Peyer's patch (tissue), 4 donors: ENCODE measurements around the gene ZBTB8A. TPM values are rescaled to one million over a fixed set of nuclear protein-coding genes. Genes with fewer than 3 reads are reported as not detected.

Source experiments
- DNase-seq, 3 donors: peaks; one replicate each; pipeline ENCODE4 v3.0.0-alpha.2; 2017 to 2019
- H3K27ac ChIP-seq, 4 donors: fragments of 200-600 bp; sonication (generic); one replicate each; pipeline ENCODE4 v1.5.1; 2016 to 2019
- H3K27me3 ChIP-seq, 2 donors: fragments of 200-600 bp; sonication (generic); one replicate each; pipeline ENCODE4 v1.5.1; 2019
- H3K36me3 ChIP-seq, 3 donors: fragments of 200-600 bp; sonication (generic); one replicate each; pipeline ENCODE4 v1.5.1; 2016 to 2019
- H3K4me1 ChIP-seq, 4 donors: fragments of 200-600 bp; sonication (generic); one replicate each; pipeline ENCODE4 v1.5.1; 2016 to 2019
- H3K4me3 ChIP-seq, 4 donors: fragments of 200-600 bp; sonication (generic); 1 replicate in 3 of 4; 2 replicates in 1 of 4; pipeline ENCODE4 v1.5.1; 2016 to 2019; ENCODE audit warnings: mild to moderate bottlenecking in 1 of 4
- H3K9me3 ChIP-seq, 4 donors: fragments of 200-600 bp; sonication (generic); one replicate each; pipeline ENCODE4 v1.5.1; 2016 to 2019; ENCODE audit warnings: mild to moderate bottlenecking in 1 of 4
- POLR2A ChIP-seq, 2 donors: fragments of 450-650 bp; IDR thresholded peaks; one replicate each; pipeline ENCODE4 v1.5.1; 2017; ENCODE audit warnings: antibody characterized with exemption in 2 of 2, mild to moderate bottlenecking in 2 of 2, moderate library complexity in 2 of 2
- total RNA-seq, 4 donors: library from RNA; depleted of rRNA; stranded (reverse); fragments of >200 nt; gene quantifications; one replicate each; pipeline ENCODE4 v1.1.0, GENCODE V29; 2016
- TF ChIP-seq, protein P1 (sequence below), 6 experiments: fragments of 450-650 bp in 4 of 6; fragments of 200-600 bp in 2 of 6; sonication (generic) in 1 of 6; IDR thresholded peaks; one replicate each; pipeline ENCODE4 v1.5.1; 2017 to 2019; ENCODE audit warnings: antibody characterized with exemption in 6 of 6, mild to moderate bottlenecking in 3 of 6, moderate library complexity in 1 of 6

The ZBTB8A gene
- total RNA-seq, 4 donors from 2014 or later: 2.3 to 5.8 (median 4.7) TPM

GRCh38 chr1:32647308-32648134, 108.3 kb downstream of the ZBTB8A start:
- Histone ChIP-seq H3K4me1 (peaks cover 0 to 34% (median 6%) of the 10 kb centered on the region in 4 donors), H3K27ac (no peak overlapping the region), H3K4me3 (no peak overlapping the region), H3K9me3 (no peaks in the 10 kb centered on the region), H3K27me3 (no peaks in the 10 kb centered on the region), H3K36me3 (peaks cover 0 to 8% (median 0%) of the 10 kb centered on the region in 3 donors)
- DNase-seq: no peak
- no peak for TF ChIP-seq POLR2A (IDR thresholded peaks at IDR 0.05)
- TF ChIP-seq, protein P1, sequence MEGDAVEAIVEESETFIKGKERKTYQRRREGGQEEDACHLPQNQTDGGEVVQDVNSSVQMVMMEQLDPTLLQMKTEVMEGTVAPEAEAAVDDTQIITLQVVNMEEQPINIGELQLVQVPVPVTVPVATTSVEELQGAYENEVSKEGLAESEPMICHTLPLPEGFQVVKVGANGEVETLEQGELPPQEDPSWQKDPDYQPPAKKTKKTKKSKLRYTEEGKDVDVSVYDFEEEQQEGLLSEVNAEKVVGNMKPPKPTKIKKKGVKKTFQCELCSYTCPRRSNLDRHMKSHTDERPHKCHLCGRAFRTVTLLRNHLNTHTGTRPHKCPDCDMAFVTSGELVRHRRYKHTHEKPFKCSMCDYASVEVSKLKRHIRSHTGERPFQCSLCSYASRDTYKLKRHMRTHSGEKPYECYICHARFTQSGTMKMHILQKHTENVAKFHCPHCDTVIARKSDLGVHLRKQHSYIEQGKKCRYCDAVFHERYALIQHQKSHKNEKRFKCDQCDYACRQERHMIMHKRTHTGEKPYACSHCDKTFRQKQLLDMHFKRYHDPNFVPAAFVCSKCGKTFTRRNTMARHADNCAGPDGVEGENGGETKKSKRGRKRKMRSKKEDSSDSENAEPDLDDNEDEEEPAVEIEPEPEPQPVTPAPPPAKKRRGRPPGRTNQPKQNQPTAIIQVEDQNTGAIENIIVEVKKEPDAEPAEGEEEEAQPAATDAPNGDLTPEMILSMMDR (IDR thresholded peaks at IDR 0.05): no peak

GRCh38 chr1:32650248-32650751, 111.1 kb downstream of the ZBTB8A start, which contains the start of gene ZBTB8OS:
ZBTB8OS (minus strand) TSS chr1:32650550; CDS start chr1:32650529, 21 bp downstream.
- peaks cover 0 to 28% (median 0%) of the 10 kb centered on the region in 3 donors for H3K36me3 ChIP-seq
- H3K4me3 ChIP-seq: peak within 1 kb of the TSS; percentile 72 to 86 (median 82)
- peak within 1 kb of the TSS; percentile 94 to 99 (median 97) for H3K27ac ChIP-seq
- peak; percentile 90 to 97 (median 92) for DNase-seq
- peaks cover 0 to 56% (median 14%) of the 10 kb centered on the region in 4 donors for H3K4me1 ChIP-seq
- TF ChIP-seq POLR2A (IDR thresholded peaks at IDR 0.05): peak; percentile 73 to 79
- TF ChIP-seq, protein P1 (IDR thresholded peaks at IDR 0.05): peak in 2 of 6 experiments; percentile 1 to 26
- H3K9me3 ChIP-seq: no peaks in the 10 kb centered on the region
- no peaks in the 10 kb centered on the region for H3K27me3 ChIP-seq

- no peaks in the 10 kb centered on the region for H3K9me3 ChIP-seq
- peak; percentile 75 to 79 for TF ChIP-seq POLR2A (IDR thresholded peaks at IDR 0.05)
- TF ChIP-seq, protein P1 (IDR thresholded peaks at IDR 0.05): peak in 1 of 6 experiments; percentile 14
- H3K4me1 ChIP-seq: peaks cover 0 to 59% (median 14%) of the 10 kb centered on the region in 4 donors
- peak; percentile 95 to 99 (median 99) for DNase-seq
- H3K27me3 ChIP-seq: no peaks in the 10 kb centered on the region
- H3K36me3 ChIP-seq: peaks cover 0 to 31% (median 0%) of the 10 kb centered on the region in 3 donors
- H3K27ac ChIP-seq: peak within 1 kb of the TSS; percentile 94 to 99 (median 97)
- peak within 1 kb of the TSS; percentile 72 to 86 (median 82) for H3K4me3 ChIP-seq
These were observed 111.7 kb downstream of the ZBTB8A start, which contains the start of gene RBBP4 for GRCh38 chr1:32650752-32651460. RBBP4 (plus strand) TSS chr1:32651208; CDS start chr1:32651307, 99 bp downstream.

DNA sequence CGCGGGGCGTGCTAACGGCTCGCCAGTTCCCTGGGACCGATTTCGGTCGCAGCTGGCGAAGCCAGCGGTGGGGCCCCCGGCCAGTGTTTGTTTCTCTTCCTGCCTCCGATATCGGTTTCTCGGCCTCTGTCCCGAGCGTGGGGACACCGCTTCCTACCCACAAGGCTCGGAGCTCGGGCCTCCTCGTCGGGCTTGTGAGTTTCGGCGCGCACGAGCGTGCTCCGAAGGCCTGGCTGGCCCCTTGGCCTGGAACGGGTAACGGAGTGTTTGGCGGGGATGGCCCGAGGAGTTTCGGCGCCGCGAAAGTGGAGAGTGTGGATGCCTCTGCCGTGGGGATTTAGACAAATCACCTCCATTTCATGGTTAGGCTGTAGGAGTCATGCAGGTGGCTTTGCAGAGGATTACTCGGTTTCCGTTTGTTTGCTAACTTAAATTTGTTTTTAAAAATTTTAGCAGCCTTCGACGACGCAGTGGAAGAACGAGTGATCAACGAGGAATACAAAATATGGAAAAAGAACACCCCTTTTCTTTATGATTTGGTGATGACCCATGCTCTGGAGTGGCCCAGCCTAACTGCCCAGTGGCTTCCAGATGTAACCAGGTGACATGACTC, 112.3 kb downstream of the ZBTB8A start:
- TF ChIP-seq POLR2A (IDR thresholded peaks at IDR 0.05): no peak
- TF ChIP-seq, protein P1 (IDR thresholded peaks at IDR 0.05): no peak

More for the DNA sequence above, 112.3 kb downstream of the ZBTB8A start:
- Histone ChIP-seq H3K27ac (peak overlapping the region; percentile 94 to 99 (median 97)), H3K4me3 (peak overlapping the region; percentile 72 to 86 (median 82)), H3K36me3 (peaks cover 0 to 35% (median 0%) of the 10 kb centered on the region in 3 donors), H3K4me1 (peaks cover 0 to 58% (median 14%) of the 10 kb centered on the region in 4 donors), H3K27me3 (no peaks in the 10 kb centered on the region), H3K9me3 (no peaks in the 10 kb centered on the region)
- no peak for DNase-seq
